HG02588 (cell line): ENCODE results near the gene DEXI.

ENCODE experiments used
- ATAC-seq: cut with Tn5 transposase; IDR thresholded peaks from one replicate; pipeline ENCODE4 v1.9.1; 2021; ENCODE audit warnings: mild to moderate bottlenecking, moderate library complexity; ENCODE audit not compliant: unreplicated experiment

DEXI gene

GRCh38 chr16:10896723-10897122 lies 45.5 kb downstream of the DEXI start:
- ATAC-seq = no peak

- no peak for ATAC-seq
Observed at GRCh38 chr16:10896165-10896564, 46.1 kb downstream of the DEXI start.

DNA sequence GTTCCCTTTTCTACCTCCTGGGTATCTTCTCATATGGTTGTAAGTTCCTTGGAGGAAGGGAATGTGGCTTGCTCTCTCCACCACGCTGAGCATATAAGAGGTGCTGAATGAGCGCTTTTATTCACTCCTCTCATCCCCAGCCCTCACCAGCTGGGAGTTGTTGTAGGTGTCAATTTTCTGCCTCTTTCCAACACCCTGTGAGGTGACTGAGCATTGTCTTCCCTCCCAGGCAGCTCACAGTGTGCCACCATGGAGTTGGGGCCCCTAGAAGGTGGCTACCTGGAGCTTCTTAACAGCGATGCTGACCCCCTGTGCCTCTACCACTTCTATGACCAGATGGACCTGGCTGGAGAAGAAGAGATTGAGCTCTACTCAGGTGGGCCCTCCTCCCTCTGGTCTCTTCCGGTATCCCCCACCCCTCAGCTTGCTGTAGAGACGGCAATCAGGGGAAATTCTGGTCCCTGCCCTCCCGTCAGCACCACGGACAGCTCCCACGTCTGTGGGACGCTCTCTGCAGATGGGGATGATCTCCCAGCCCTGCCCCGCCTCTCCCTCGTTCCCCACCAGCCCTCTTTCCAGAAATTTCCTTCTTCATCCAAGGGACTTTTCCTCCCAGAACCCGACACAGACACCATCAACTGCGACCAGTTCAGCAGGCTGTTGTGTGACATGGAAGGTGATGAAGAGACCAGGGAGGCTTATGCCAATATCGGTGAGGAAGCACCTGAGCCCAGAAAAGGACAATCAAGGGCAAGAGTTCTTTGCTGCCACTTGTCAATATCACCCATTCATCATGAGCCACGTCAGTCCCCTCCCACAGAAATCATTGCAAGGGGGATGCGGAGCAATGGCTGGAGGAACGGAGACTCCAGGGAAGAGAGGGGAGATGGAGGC lies 47.0 kb downstream of the DEXI start:
- no peak for ATAC-seq

DNA sequence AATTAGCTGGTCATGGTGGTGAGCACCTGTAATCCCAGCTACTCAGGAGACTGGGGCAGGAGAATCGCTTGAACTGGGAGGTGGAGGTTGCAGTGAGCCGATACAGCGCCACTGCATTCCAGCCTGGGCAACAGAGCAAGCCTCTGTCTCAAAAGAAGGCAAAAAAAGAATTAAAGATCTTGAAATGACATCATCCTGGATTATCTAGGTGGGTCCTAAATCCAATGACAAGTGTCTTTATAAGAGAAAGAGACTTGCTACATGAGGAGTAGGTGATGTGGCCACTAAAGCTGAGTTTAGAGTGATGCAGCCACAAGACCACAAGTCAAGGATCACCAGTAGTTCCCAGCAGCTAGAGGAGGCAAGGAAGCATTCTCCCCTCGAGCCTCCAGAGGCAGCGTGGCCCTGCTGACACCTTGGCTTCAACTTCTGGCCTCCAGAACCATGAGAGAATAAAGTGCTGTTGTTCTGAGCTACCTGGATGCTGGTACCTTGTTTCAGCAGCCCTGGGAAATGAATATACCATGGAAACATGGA lies 49.4 kb downstream of the DEXI start:
- ATAC-seq = no peak

DNA sequence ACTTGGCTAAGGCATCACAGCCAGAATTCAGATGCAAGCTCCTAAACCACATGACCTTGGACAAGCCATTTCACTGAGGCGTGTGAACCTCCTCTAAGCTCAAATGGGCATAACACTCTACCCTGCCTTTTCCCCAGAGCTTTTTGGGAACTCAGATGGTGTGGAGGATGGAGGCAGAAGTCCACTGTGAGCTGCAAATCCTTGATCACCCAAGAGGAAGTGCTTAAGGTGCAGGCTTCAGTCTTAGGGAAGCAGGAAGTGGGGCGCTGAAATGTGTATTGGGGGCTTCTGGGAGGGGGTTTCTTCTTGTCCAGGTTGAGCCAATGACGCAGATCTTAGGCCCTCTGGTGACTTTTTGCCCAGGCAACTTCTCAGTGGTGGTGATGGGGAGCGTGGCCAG lies 52.4 kb downstream of the DEXI start:
- ATAC-seq = no peak

GRCh38 chr16:10888320-10888937 lies 53.8 kb downstream of the DEXI start:
- no peak for ATAC-seq

- ATAC-seq = no peak
Observed at GRCh38 chr16:10885246-10885645, 57.0 kb downstream of the DEXI start.

DNA sequence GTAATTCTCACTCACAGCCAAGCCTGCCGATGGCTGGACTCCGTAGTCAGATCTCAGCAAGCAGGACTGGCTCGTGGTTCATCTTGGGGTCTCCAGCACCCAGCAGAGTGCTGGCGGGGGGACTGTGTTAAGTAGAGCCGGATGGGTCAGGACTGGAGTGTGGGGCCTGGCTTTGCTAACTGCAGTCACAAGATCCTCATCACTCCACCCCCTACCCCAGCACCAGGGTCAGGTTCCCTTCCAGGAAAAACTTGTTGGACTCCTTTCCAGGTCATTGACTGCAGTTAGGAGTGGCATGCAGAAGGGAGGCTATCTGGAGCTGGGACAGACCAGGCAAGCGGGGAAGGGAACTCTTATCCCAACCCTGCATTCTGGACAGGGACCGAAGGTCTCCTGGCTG lies 59.3 kb downstream of the DEXI start:
- no peak for ATAC-seq

DNA sequence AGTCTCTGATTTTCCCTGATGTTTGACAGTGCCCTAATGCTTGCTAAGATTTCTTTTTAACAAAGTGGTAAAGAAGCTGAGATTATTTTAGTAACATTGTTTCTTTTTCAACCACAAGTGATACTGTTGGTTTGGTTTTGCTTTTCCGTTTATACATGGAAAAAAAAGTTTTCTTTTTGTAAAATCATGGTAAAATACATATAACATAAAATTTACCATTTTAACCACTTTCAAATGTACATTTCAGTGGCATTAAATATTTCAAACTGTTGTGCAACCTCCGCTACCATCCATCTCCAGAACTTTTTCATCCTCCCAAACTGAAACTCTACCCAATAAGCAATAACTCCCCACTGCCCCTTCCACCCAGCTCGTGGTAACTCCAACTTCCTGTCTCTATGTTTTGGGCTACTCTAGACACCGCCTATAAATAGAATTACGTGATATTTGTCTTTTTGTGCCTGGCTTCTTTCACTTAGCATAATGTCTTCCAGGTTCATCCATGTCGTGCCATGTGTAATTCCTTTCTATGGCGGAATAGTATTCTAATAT lies 60.7 kb downstream of the DEXI start:
- ATAC-seq = no peak

DNA sequence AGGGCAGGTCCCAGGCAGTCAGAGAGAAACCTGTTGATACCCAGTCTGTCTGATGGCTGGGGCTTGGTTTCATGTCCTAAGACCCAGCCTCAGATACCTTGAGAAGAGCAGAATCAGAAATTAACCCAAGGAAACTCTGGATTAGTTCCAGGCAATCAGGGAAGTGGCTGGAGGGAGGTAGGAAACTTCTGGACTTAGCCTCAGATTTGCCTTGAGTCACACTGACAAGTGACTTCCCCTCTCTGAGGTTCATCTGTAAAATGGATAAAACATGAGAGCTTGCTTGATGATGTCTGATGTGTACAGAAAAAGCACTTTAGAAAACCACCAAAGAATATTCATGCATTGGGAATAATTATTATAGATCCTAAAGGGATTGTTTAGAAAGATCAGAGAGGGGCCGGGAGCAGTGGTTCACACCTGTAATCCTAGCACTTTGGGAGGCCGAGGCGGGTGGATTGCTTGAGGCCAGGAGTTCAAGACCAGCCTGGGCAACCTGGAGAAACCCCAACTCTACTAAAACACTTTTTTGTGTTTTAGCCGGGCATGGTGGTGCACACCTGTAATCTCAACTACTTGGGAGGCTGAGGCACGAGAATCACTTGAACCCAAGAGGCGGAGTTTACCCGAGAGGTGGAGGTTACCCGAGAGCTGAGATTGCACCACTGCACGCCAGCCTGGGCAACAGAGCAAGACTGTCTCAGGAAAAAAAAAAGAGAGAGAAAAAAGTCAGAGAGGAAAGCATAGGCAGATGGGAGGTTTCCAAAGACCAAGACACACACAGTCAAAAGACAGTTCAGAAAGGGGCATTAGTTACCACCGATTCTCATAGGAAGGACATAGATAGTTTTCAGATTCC lies 61.4 kb downstream of the DEXI start:
- ATAC-seq = no peak

DNA sequence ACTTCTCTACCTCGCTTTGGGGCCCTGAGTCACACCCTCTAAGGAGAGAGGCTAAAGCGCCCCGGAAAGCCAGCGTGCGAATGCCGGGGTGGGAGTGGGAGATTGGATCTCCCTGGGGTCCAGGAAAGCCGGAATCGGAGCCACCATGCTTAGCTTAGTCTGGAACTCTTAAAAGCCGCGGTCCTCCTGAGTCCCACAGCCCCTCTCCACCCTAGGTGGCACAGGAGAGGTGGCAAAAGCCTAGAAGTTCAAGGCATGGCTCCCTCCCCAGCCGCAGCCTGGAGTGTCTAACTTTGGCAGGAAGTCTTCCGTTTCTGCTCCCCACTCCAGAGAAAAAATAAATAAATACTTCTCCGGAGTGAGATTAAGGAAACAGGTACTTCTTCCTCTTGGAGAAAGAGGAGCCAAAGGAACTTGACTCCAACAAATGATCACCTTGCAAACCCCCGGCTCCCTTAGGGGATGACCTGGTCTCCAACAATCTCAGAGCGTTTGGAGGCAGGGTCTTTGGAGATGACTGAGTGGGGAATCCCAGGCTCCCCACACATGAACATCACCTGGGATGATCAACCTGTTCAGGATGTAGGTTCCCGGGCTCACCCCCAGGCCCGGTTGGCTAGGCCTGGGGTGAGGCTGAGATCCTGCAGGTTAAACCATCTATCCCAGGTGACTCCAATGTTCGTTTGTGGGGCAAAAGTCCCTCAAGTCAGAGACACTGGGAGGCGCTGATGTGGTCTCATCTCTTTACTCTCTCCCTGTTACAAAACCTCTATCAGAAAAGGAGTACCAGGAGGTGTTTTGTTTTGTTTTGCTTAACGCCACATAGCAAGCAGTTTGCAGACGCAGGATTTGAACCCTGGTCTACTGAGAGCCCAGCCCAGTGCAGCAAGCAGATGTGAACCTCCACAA lies 62.3 kb downstream of the DEXI start:
- ATAC-seq = no peak
